HG02973 (cell line): Measurements from ENCODE around the gene PLEKHM1.

ENCODE experiments used
- ATAC-seq: cut with Tn5 transposase; IDR thresholded peaks from one replicate; pipeline ENCODE4 v1.9.1; 2021; ENCODE audit warnings: moderate library complexity; ENCODE audit not compliant: unreplicated experiment

PLEKHM1 gene

DNA sequence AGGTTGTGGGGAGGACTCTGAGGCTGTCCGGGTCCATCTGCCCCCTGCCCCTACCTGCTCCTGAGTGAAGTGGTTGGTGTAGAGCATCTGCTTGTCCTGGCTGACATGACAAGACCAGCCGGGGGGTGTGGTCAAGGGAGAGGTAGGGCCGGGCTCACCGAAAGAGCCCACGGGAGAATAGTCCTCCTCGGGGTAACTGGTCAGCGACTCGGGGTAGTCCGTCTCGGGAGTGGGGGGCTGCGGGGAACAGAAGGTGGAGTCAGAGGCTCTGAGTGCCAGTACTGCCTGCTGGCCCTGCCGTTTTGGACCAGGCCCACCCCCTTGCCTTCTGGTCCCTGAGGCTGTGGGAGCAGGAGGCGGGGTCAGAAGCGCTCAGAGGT is 85.7 kb downstream of the PLEKHM1 start:
- ATAC-seq = no peak

- no peak for ATAC-seq
Measured at GRCh38 chr17:45403906-45404490, 86.5 kb downstream of the PLEKHM1 start.

- no peak for ATAC-seq
Measured at GRCh38 chr17:45402916-45403315, 87.6 kb downstream of the PLEKHM1 start.

DNA sequence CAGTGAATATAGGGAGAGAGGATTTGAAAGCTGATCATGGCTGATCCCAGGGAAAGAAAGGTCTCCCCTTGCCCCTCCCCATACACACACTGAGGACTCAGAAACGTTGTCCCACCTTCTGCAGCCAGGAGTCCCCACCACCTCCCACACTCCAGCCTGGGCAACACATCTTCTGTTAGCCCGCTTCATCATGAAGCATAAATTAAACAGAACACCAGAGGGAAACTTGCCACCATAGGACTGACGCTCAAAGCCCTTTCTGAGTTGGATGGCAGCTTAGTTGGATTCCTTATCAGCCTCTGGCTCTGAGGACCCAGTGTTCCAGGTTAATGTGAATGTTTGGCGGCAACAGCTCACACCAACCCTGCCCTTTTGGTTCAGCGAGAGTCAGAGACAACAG is 91.7 kb downstream of the PLEKHM1 start:
- ATAC-seq = no peak

DNA sequence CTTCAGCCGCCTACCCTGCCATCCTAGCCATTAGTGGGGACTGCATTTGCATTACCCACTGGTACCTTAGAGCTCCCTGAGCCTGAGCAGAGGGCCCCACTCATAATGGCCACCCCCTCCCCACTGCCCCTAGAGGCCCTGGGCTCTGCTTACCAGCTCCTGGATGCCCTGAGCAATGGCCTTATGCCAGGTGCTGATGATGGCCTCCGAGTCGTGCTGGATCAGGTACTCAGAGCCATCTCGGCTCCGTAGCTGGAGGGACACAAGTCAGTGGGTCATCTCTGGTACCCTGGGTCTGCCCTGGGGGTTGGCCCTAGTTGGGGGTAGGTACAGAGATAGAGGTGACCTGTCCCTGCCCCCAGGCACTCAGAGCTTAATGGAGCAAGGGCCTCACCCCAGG is 92.7 kb downstream of the PLEKHM1 start:
- no peak for ATAC-seq

- ATAC-seq = no peak
Measured at GRCh38 chr17:45396496-45397205, 93.9 kb downstream of the PLEKHM1 start.

GRCh38 chr17:45395569-45396415 is 94.7 kb downstream of the PLEKHM1 start:
- no peak for ATAC-seq

DNA sequence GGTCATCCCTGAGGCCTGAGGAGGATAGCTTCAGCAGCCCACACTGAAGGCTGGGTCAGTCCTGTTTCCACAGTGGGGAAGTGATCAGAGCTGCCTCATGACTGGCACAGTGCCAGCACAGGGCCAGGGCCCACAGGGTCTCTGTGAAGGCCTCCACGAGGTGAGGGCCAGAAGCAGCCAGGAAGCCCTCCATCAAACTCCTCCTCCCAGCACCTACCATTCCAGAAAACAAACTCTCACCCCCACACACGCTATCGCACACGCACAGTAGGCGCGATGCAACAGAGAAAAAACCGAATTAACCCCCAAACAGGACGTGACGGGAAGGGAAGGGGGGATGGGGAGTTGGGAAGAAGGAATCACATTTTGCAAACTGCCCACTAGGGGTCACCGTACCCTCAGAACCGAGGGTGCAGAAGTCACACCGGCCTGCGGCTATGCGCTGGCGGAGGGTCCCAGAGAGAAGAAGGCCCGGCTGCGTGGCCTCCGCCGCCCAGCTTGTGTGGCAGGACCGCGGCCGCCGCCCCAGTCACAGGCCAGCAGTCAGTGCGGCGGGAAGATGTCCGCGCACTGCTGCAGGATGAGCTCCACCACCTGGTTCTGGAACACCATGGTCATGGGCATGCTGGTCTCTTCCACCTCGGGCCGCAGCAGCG is 95.5 kb downstream of the PLEKHM1 start:
- no peak for ATAC-seq

GRCh38 chr17:45394564-45394912 is 96.0 kb downstream of the PLEKHM1 start:
- no peak for ATAC-seq

GRCh38 chr17:45394091-45394490 is 96.4 kb downstream of the PLEKHM1 start:
- ATAC-seq = no peak

GRCh38 chr17:45393411-45393810 is 97.1 kb downstream of the PLEKHM1 start:
- no peak for ATAC-seq

DNA sequence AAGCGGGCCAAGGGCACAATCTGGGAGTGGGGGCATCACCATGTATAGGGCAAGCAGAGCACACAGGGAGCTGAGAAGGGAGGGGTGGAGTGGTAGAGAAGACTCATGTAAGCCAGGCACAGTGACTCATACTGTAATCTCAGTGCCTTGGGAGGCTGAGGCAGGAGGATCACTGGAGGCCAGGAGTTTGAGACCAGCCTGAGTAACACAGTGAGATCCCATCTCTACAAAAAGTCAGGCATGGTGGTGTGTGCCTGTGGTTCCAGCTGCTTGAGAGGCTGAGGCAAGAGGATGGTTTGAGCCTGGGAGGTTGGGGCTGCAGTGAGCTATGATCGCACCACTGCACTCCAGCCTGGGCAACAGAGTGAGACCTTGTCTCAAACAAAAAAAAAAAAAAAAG is 98.6 kb downstream of the PLEKHM1 start:
- ATAC-seq = no peak

- no peak for ATAC-seq
Measured at GRCh38 chr17:45391291-45391690, 99.2 kb downstream of the PLEKHM1 start.

DNA sequence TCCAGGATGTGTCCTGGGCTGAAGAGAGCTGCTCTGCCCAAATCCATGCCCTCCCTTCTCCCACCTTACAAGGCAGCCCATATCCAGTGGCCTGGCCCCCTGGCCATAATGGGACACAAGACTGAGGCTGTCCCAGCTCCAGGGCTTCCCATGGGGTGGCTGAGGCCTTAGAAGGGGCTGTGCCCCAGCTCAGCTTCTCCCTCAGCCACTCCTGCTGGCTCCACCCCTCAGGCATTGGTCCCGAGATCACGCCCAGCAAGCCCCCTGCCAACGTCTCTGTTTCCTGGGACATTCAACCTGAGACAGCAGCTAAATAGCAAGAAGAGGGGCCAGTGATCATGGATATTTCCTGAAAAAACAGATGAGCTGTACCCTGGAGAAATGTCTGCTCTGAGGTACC is 101.2 kb downstream of the PLEKHM1 start:
- no peak for ATAC-seq

GRCh38 chr17:45388604-45389325 is 101.8 kb downstream of the PLEKHM1 start:
- no peak for ATAC-seq

- ATAC-seq = no peak
Measured at GRCh38 chr17:45387739-45388138, 102.8 kb downstream of the PLEKHM1 start.

DNA sequence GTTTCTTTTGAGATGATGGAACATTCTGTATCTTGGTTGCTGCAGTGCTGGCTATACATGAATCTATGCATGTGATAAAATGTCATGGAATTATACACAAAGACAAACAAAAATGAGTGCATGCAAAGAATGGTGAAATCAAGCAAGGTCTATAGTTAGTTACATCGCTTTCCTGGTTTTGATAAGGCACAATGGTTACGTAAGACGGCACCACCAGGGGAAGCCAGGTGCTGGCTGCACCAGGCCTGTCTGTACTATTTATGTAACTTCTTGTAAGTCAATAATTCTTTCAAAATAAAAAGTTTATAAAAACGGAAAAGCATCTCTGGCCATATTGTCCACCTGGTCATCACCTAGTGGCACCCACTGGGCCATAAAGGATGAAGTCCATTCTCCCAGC is 104.3 kb downstream of the PLEKHM1 start:
- no peak for ATAC-seq
